ENCODE data around the gene GOLGA6B.

- TF ChIP-seq YY1 (IDR thresholded peaks at IDR 0.05; ENCODE audit: insufficient read depth, insufficient read length) (no peak), SUZ12 (IDR thresholded peaks at IDR 0.05; ENCODE audit: extremely low read depth, insufficient read depth, insufficient read length) (no peak), ZNF274 (IDR thresholded peaks at IDR 0.05; ENCODE audit: low read depth, low read length) (no peak)
These were observed 34.2 kb downstream of the GOLGA6B start for GRCh38 chr15:72688697-72689096.

Measured in NT2/D1 (cell line).